Cardiac muscle cell (in vitro differentiated cells and primary cell): Measurements from ENCODE around the gene TBC1D8. TPM values are rescaled to one million over a fixed set of nuclear protein-coding genes. Genes with fewer than 3 reads are reported as not detected.
A peak's percentile ranks its signal among the peaks of the same experiment; 100 is the strongest.

Experiments used
- DNase-seq, 2 donors: peaks; one replicate each; pipeline versions ENCODE4 v3.0.0 to v3.0.0-alpha.2; 2010 to 2017; ENCODE audit warnings: low read depth in 1 of 2, low spot score in 1 of 2
- H3K27ac ChIP-seq: fragments of 200-600 bp; sonication (generic); 2 replicates; pipeline ENCODE4 v1.5.1; 2016
- H3K27me3 ChIP-seq: fragments of 200-600 bp; sonication (generic); 2 replicates; pipeline ENCODE4 v1.6.0; 2016; ENCODE audit warnings: control low read depth
- H3K36me3 ChIP-seq: fragments of 200-600 bp; sonication (generic); 2 replicates; pipeline ENCODE4 v1.5.1; 2016; ENCODE audit warnings: control low read depth
- H3K4me1 ChIP-seq: fragments of 200-600 bp; sonication (generic); 2 replicates; pipeline ENCODE4 v1.8.1; 2017; ENCODE audit warnings: low read depth, mild to moderate bottlenecking, mixed run types
- H3K4me3 ChIP-seq: fragments of 200-600 bp; sonication (generic); 2 replicates; pipeline ENCODE4 v1.5.1; 2016; ENCODE audit warnings: mild to moderate bottlenecking
- H3K9me3 ChIP-seq: fragments of 200-600 bp; sonication (generic); 2 replicates; pipeline ENCODE4 v1.5.1; 2017; ENCODE audit warnings: low read depth, mild to moderate bottlenecking, control low read depth
- CTCF ChIP-seq: IDR thresholded peaks from 2 replicates; pipeline ENCODE4 v1.5.1; 2012; ENCODE audit warnings: low read depth, mild to moderate bottlenecking, low read length
- polyA plus RNA-seq: library from polyadenylated mRNA; unstranded; fragments of >200 nt; fragmentation: Nextera tagmentation; extraction: Ambion mirVana; gene quantifications from 2 replicates; pipeline ENCODE4 v1.2.1, GENCODE V29; 2016
- total RNA-seq: library from RNA; depleted of rRNA; stranded (reverse); fragments of >200 nt; gene quantifications from 2 replicates; pipeline ENCODE4 v1.2.3, GENCODE V29; 2016

TBC1D8 gene
- total and polyA plus RNA-seq, 2 experiments from 2014 or later: 15.2 to 23.2 TPM

GRCh38 chr2:101185656-101186055, 34.5 kb upstream of the TBC1D8 start:
- Histone ChIP-seq H3K4me3 (no peak overlapping the region), H3K9me3 (no peaks in the 10 kb centered on the region), H3K4me1 (peaks cover 1% of the 10 kb centered on the region), H3K36me3 (no peaks in the 10 kb centered on the region), H3K27me3 (no peaks in the 10 kb centered on the region), H3K27ac (no peak overlapping the region)
- DNase-seq: no peak
- no peak for TF ChIP-seq CTCF

- Histone ChIP-seq H3K27ac (no peak overlapping the region), H3K36me3 (no peaks in the 10 kb centered on the region)
- TF ChIP-seq CTCF: no peak
Measured at GRCh38 chr2:101185085-101185484, 33.9 kb upstream of the TBC1D8 start.

GRCh38 chr2:101179982-101180381, 28.8 kb upstream of the TBC1D8 start:
- Histone ChIP-seq H3K4me1 (no peaks in the 10 kb centered on the region), H3K4me3 (no peak overlapping the region), H3K36me3 (no peaks in the 10 kb centered on the region), H3K27ac (no peak overlapping the region), H3K9me3 (no peaks in the 10 kb centered on the region), H3K27me3 (no peaks in the 10 kb centered on the region)
- DNase-seq: no peak
- TF ChIP-seq CTCF: no peak

More at GRCh38 chr2:101185085-101185484, 33.9 kb upstream of the TBC1D8 start:
- Histone ChIP-seq H3K4me3 (no peak overlapping the region), H3K9me3 (no peaks in the 10 kb centered on the region), H3K4me1 (no peaks in the 10 kb centered on the region), H3K27me3 (no peaks in the 10 kb centered on the region)
- DNase-seq: no peak

- no peak overlapping the region for H3K4me3 ChIP-seq
- TF ChIP-seq CTCF: no peak
- H3K4me1 ChIP-seq: no peaks in the 10 kb centered on the region
- H3K36me3 ChIP-seq: no peaks in the 10 kb centered on the region
- H3K27me3 ChIP-seq: no peaks in the 10 kb centered on the region
- no peak for DNase-seq
- H3K27ac ChIP-seq: no peak overlapping the region
- H3K9me3 ChIP-seq: no peaks in the 10 kb centered on the region
Measured at GRCh38 chr2:101176803-101177202, 25.6 kb upstream of the TBC1D8 start.

GRCh38 chr2:101175991-101176390, 24.8 kb upstream of the TBC1D8 start:
- Histone ChIP-seq H3K9me3 (no peaks in the 10 kb centered on the region), H3K27me3 (no peaks in the 10 kb centered on the region), H3K4me3 (no peak overlapping the region), H3K36me3 (no peaks in the 10 kb centered on the region), H3K27ac (no peak overlapping the region), H3K4me1 (no peaks in the 10 kb centered on the region)
- DNase-seq: peak in 1 of 2 donors; percentile 40
- no peak for TF ChIP-seq CTCF
